ENCODE measurements around the gene FIGLA.

FIGLA gene

DNA sequence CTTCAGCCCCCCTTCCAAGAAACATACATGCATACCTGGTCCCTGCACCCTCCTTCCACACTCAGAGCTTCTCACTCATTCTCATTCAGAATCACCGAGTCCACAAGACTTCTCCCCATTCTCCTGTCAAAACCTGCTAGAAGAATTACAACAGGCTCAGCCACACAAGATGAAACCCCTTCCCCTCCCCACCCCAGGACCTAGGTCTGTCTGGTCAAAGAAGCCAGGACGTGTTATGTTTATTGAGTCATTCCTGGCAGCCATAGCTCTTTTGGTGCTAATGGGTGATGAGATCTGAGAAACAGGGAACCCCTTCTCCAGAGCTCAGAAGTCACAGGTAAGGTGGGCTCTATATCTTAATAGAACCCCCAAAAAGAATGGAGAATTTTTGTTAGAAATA is 21.0 kb downstream of the FIGLA start:
- DNase-seq = no peak

- DNase-seq = no peak
These were observed 21.8 kb downstream of the FIGLA start for GRCh38 chr2:70768590-70769085.

DNA sequence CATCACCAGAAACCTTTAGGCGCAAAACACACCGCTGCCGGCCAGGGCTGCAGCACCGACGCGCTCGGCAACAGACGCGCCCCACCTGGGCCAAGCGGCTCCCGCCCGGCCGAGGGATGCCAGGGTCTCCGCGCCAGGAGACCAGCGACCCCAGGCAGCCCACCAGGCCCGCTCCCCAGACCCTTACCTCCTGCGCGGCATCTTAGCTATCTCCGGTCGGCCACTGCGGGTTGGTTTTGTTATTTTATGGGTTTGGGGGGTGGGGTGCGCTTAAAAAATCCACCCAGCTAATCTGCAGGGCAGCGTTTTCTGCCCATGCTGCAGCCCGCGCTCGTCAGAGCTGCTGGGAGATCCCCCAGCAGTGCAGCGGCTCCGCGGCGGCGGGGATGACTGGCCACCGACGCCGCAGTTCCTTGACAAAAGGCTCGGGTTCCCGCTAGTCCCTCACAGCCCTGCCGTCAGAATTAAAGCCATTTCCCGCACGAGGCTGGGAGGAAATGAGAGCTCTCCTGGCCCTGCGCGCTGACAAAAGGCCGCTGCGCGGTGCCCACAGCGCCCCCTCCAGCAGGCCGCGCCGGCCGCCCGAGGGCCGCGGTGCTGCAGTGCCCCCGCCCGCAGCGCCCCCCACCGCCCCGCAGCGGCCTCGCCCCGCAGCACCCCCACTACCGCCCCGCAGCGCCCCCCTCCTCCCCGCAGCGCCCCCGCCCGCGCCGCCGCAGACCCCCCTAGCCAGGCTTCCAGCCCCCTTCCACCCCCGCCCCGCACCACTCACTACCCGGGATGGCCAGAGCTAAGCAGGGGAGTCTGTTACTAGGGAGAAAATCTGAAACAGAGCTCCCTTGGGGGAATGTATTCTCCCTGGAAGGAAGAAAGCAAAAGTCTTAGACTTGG is 22.5 kb downstream of the FIGLA start, which contains the start of gene ADD2:
ADD2 (minus strand) TSS at position 502 of the 891 bp plus-strand sequence. CDS start 61,792 bp downstream, outside the sequence.
- peak; percentile 72 for DNase-seq

GRCh38 chr2:70767079-70767698 is 23.3 kb downstream of the FIGLA start:
- DNase-seq = no peak

- DNase-seq = no peak
These were observed 23.9 kb downstream of the FIGLA start for GRCh38 chr2:70766357-70767078.

DNA sequence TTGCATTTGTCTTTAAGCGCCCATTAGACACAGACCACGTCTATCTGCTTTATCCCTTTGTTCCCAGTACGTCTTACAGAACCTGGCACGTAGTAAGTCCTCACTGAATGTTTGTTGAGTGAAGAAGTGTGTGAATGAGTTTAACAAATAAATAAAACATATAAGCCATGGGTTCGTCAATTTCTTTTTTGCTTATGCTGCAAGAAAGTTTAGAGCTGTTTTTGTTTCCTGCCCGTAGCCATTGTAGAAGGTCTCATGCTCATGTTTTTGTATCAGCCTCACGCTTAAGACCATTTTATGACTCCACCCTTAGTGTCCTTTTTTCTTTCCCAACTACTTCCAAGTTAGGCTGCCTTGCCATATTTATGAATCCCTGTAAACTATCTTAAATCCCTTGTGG is 24.9 kb downstream of the FIGLA start:
- DNase-seq = no peak

DNA sequence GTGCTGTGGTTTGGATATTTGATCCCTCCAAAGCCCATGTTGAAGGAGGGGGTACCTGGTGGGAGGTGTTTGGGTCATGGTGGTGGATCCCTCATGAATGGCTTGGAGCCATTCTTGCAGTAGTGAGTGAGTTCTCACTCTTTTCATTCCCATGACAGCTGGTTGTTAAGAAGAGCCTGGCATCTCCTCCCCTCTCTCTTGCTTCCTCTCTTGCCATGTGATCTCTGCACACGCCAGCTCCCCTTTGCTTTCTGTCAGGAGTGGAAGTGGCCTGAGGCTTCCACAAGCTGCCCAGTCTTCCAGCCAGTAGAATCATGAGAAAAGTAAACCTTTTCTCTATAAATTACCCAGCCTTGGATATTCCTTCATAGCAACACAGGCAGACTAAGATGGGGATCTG is 31.0 kb downstream of the FIGLA start:
- no peak for DNase-seq

GRCh38 chr2:70757966-70758365 is 32.5 kb downstream of the FIGLA start:
- no peak for DNase-seq

GRCh38 chr2:70757360-70757759 is 33.1 kb downstream of the FIGLA start:
- DNase-seq = no peak

DNA sequence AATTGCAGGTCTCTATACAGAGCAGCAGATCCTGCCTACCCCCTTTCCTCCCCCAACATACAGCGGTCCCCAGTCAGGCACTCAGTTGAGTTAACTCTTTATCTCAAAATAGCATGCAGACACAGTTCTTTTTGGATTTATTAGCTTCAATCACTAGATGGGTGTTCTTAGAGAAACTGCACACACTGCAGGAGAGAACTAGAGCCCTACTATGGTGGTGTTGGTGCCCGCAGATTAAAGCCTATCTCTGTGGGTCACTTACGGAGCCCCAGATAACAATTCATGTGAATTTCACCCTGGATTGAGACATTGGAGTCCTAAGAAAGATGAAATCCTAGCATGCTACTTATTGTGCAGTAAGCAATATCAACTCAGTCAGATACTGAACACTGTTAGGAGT is 34.3 kb downstream of the FIGLA start:
- no peak for DNase-seq

GRCh38 chr2:70753902-70754301 is 36.5 kb downstream of the FIGLA start:
- no peak for DNase-seq

DNA sequence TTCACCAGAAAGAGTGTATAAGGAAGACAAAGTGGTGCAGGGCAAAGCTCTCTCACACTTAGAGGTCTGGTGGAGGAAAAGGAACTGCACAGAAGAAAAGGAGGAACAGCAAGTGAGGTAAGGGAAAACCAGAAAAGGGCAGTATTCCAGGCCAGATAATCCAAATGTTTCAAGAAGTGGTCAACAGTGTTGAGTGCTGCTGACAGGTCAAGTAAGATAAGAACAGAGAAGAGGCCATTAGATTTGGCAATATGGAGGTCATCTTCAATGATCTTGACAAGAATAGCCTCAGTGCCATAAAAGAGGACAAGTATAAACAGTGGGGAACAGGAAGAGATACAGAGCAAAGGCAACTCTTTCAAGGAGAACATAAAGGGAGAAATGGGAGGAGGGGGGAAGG is 37.4 kb downstream of the FIGLA start:
- DNase-seq = no peak

DNA sequence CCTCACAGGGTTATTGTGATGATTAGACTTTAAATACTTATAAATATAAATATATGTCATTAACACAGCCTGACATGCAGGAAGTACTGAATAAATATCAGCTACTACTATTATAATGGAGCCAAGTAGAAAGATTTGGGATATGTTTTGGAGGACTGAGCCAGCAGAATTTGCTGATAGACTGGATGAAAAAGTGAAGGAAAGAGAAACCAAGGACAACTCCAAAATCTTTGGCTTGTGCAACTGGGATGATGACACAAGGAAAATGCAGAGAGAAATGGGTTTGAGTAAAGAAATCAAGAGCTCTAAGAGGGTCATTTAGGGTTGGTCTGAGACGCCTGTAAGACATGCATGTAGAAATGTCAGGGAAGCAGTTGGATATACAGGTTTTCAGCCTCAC is 38.0 kb downstream of the FIGLA start:
- no peak for DNase-seq

DNA sequence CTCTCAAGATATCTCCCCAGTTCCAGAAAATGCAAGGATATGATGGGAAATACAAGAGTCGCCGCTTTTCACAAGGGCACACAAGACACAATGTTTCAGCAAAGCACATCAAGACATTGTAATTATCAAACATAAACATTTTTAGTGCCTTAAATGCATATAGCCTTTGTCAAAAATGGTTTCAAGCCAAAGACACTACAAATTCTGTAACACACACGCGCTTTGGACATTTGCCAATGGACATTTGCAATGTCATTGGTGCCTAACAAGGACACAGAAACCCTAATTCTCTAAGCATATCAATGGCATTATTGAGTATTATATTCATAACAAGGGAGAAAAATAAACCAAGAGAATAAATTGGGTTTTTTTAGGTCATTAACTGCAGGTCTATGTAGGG is 38.6 kb downstream of the FIGLA start:
- DNase-seq = no peak

DNA sequence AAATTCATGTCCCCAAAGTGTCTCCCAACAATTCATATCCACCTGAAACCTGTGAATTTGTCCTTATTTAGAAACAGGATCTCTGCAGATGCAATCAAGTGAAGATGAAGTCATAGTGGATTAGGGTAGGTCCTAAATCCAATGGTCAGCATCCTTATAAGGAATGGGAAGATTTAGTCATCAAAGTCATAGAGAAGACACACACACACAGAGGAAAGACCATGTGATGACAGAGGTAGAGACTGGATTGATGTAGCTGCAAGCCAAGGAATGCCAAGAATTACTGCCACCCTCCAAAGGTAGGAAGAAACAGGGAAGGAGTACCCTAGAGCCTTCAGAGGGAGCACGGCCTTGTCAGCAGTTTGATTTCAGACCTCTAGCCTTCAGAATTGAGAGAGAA is 40.1 kb downstream of the FIGLA start:
- DNase-seq = no peak

DNA sequence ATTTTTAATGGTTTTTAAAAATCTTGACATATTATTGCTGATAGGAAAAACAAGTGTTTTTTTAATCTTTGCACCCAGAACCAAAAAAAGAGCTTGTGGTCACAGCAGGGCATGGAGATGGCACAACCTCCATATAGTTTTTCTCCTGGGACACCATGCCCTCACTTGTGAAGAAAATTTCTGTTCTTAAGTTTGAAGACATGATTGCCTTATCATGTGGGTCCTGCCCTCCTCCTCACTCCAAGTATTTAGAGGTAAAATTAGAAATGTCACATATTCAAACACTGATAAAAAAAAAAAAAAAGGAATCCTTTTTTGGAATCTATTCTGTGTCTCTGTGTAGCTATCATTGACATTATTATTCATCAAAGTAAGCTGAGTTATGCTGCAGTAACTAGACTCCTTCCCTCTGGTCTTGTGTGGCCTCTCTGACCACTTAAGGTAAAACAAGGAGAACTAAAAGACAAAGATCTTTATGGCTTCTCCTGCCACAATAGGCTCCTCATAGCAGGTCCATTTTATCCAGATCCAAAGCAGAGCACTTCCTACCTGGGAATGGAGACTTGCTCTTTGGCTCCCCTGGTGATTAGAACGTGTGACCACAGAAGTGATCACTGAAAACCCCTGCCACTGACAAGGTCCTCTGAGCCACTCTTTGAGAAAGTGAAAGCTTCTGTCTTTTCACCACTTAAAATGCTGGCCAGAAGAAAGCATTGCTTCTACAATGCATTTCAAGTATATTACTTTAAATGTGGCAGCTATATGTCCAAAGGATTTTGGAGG is 42.2 kb downstream of the FIGLA start:
- DNase-seq = no peak

DNA sequence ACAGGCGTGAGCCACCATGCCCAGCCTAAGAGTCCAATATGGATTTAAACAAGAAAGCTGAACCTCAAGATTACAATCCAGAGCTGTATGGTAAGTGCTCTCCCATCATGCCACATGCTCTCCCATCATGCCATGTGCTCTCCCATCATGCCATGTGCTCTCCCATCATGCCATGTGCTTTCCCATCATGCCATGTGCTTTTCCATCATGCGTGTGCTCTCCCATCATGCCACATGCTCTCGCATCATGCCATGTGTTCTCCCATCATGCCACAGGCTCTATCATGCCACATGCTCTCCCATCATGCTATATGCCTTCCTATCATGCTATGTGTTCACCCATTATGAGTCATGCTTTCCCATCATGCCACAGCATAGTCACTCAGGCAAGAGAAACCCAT is 43.2 kb downstream of the FIGLA start:
- DNase-seq = no peak

DNA sequence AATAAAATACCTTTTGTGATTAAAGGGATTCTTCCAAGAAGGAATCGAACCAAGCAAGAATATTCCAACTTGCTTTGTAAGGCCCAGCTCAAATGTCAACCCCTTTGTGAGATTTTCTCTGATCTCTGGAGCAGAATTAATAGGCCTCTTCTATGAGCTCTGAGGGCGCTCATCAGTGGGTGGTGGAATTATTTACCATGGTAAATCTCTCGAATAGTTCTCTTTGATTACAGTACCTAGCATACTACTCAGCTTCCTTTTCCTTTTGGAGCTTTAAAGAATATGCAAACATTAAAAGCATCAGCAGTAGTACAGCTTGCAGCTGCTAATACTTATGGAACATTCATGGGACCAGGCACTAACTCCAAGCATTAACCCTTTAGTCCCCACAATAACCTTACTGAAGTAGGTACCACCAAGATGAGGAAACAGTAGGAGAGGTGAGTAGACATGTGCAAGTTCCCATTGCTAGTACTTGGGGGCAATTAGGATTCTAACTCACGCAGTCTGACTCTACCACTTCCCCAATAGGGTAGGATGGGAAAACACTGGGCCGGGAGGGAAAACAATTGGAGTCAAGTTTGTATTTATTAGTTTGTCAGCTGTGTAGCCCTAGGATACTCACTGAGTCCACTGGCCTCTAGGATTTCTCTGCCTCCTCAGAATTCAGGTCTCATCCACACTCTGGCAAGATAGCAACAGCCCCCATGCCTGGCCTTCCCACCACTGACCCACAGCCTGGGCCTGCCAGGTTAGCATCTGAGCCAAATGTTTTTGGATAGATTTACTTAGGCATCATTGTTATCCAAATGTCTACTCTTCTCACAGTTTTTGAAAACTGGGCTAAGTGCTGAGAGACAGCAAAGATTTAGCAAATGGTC is 44.1 kb downstream of the FIGLA start:
- DNase-seq = no peak

DNA sequence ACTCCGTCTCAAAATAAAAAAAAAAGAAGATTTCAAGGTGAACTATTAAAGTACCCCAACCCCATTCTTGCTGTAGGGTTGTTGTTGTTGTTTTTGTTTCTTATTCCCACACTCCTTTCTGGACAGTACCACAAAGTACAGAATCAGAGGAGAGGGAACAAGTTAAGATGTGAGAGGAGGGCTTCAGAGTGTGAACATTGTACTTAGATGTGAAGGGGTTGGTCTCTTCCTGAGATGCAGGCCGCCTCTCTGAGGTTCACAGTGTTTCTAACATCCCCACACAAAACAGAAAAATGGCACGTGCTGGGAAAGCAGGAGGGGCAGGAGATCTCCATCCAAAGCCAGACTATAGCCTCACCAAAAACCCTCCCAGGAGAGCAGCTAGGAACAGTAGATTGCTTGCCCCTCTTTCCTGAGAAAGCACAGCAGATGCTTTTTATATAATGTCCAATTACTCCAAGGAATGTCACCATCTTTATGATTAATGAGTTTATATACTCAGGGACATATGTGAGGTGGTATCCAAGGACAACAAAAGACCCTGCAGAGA is 45.1 kb downstream of the FIGLA start:
- DNase-seq = no peak

GRCh38 chr2:70744397-70744796 is 46.0 kb downstream of the FIGLA start:
- no peak for DNase-seq

- no peak for DNase-seq
These were observed 46.8 kb downstream of the FIGLA start for GRCh38 chr2:70743677-70744076.
